GM15510 (cell line): ENCODE measurements around the gene FGF18.
A peak's percentile ranks its signal among the peaks of the same experiment; 100 is the strongest.

ENCODE experiments used
- POLR2A ChIP-seq: IDR thresholded peaks from 3 replicates; pipeline ENCODE4 v1.6.1; 2011; ENCODE audit warnings: borderline replicate concordance; ENCODE audit not compliant: insufficient read length; ENCODE audit errors: extremely low read depth

Gene FGF18, protein sequence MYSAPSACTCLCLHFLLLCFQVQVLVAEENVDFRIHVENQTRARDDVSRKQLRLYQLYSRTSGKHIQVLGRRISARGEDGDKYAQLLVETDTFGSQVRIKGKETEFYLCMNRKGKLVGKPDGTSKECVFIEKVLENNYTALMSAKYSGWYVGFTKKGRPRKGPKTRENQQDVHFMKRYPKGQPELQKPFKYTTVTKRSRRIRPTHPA

DNA sequence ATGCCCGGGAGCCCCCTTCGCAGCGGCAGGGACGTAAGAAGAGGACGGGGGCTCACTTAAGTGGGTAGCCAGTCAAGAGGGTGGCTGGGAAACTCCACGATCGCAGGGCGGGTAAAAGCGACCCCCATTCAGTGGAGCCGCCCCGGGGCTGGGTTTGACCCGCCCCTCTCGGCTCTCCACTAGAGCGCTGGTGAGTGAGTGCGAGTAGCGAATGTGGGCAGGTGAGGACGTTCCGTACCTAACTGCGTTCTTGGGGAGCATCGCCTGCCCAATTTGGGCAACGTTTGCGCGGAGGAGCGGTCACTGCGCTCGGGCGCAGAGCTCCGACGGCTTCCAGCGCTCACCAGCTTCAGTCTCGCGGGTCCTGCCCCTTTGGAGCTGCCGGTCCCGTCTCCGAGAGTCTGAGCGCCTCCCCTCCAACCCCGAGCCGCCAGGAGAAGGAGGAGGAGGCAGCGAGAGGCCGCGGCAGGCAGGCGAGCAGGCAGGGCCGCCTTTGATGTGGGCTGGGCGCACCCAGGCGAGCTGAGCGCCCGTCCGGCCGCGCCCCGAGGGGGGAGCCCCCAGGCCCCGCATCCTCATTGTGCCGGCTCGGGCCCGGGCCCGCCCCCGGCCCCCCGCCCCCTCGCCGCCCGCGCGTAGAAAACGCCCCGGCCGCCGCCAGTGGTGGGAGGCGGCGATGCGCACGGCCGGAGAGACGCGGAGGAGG is at the start of gene FGF18:
TSS of gene FGF18 (plus strand) at position 666 of the 706 bp plus-strand sequence. CDS start 553 bp downstream, outside the sequence.
- no peak for TF ChIP-seq POLR2A

- no peak for TF ChIP-seq POLR2A
Measured at GRCh38 chr5:171369898-171370297, 49.5 kb upstream of the FGF18 start.

- no peak for TF ChIP-seq POLR2A
Measured at GRCh38 chr5:171371326-171371725, 48.1 kb upstream of the FGF18 start.

GRCh38 chr5:171379961-171380360 is 39.5 kb upstream of the FGF18 start:
- no peak for TF ChIP-seq POLR2A

- TF ChIP-seq POLR2A = no peak
Measured at GRCh38 chr5:171386006-171386671, 33.3 kb upstream of the FGF18 start.

DNA sequence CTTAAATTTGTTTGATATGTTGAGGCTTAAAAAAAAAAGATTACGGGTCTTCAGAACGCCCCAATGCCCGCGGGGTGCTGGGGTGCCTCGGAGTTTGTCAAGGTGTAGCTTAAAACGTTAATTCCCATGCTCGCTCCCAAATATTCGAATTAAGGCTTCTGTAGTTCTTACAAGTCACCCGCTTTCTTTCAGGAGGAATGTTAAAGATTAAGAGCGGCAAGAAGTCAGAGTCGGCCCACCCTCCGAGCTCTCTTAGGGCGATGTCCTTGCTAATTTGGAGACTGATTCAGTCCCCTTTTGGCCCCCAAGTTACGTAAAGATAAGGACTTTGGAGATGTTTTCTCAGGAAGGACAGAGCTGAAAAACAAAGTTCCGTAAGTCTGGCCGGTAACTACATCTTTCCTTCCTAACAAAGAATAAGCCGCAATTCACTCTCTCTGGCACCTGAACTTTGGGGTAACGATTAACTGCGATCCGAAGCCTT is 32.5 kb upstream of the FGF18 start:
- no peak for TF ChIP-seq POLR2A

DNA sequence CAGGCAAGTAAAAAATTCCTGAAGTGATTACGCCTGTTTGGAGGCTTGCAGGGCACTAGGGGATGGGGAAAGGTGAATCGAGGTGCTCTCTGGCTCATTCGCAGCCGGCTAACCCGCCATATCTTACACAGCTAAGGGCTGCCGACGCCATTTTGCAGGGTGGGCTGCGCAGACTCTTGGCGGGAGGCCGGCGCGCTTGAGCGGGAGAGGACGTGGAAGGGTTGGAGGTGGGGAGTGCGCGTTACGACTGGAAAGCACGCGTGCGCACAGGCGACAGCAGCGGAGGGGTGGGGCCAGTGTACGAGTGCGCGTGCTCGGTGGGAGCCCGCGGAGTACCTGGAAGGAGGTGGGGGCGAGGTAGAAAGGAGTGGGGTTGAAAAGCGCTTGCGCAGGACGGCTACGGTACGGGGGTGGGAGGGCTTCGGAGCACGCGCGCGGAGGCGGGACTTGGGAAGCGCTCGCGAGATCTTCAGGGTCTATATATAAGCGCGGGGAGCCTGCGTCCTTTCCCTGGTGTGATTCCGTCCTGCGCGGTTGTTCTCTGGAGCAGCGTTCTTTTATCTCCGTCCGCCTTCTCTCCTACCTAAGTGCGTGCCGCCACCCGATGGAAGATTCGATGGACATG is 32.0 kb upstream of the FGF18 start, which contains the start of gene NPM1:
TSS of gene NPM1 (plus strand) at position 505 of the 625 bp plus-strand sequence. CDS start at position 605, 100 bp downstream.
- TF ChIP-seq POLR2A = peak; percentile 96

- TF ChIP-seq POLR2A = peak; percentile 56
Measured at GRCh38 chr5:171387970-171388815, 31.3 kb upstream of the FGF18 start.

GRCh38 chr5:171388816-171389168 is 30.7 kb upstream of the FGF18 start:
- TF ChIP-seq POLR2A = no peak

DNA sequence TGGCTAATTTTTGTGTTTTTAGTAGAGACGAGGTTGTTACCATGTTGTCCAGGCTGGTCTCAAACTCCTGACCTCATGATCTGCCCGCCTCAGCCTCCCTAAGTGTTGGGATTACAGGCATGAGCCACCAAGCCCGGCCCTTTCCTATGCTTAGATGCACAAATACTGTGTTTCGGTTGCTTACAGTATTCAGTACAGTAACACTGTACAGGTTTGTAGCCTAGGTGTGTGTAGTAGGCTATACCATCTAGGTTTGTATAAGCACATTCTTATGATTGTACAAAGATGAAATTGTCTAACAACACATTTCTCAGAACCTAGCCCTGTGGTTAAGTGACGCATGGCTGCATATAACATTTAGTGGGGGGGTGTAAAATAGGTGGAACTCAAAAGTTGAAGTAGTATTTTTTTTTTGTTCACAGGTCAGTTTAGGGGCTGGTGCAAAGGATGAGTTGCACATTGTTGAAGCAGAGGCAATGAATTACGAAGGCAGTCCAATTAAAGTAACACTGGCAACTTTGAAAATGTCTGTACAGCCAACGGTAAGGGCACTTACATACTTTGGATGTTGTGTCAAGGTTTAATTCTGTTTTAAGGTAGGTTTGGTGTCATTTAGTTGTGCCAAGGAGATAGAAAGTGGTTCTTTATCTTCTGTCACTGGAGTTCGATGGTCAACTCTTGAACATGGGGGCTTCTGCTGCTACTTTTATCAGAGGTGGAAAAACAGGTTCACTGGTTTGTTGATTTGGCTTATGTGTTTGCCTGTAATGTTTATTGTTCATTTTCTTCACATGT is 28.4 kb upstream of the FGF18 start:
- no peak for TF ChIP-seq POLR2A

- TF ChIP-seq POLR2A = no peak
Measured at GRCh38 chr5:171391996-171392577, 27.4 kb upstream of the FGF18 start.

- TF ChIP-seq POLR2A = no peak
Measured at GRCh38 chr5:171392585-171393159, 26.8 kb upstream of the FGF18 start.

DNA sequence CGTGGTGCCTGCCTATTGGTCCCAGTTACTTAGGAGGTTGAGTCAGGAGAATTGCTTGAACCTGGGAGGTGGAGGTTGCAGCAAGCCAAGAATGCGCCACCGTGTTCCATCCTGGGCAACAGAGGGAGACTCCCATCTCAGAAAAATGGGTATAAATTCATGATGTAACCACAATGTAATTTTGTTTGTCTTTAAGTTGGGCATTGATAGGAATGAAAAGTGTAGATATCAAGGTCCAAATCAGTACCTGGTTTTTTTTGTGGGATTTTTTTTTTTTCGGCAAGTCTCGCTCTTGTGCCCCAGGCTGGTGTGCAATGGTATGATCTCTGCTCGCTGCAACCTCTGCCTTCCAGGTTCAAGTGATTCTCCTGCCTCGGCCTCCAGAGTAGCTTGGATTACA is 24.4 kb upstream of the FGF18 start:
- no peak for TF ChIP-seq POLR2A
